HCT116 (cell line): ENCODE data around the gene DMGDH. TPM values are rescaled to one million over a fixed set of nuclear protein-coding genes. Genes with fewer than 3 reads are reported as not detected.

Experiments
- ATAC-seq: fragments of 200-7000 bp; cut with Tn5 transposase; 2 replicates; pipeline ENCODE4 v1.9.1; 2020; ENCODE audit warnings: mild to moderate bottlenecking, moderate library complexity
- BruUV-seq: library from RNA; stranded (reverse); fragments of 400-500 nt; replicated peaks from 2 replicates; lab custom pipeline; 2021; lab: Mats Ljungman, UMichigan
- CTCF ChIA-PET: fragments of 300-600 bp; sonication (Branson Sonifier 250); formaldehyde crosslinking; loops from one replicate; lab custom pipeline; 2021; ENCODE audit warnings: antibody characterized with exemption; lab: Charles Lee
- POLR2A ChIA-PET: fragments of 300-600, 350-600 bp; sonication (Branson Sonifier 250); formaldehyde crosslinking; loops from one replicate; lab custom pipeline; 2021; ENCODE audit warnings: antibody characterized with exemption; lab: Charles Lee
- RAD21 ChIA-PET, 2 experiments: fragments of 300-600 bp; sonication (Branson Sonifier 250); formaldehyde crosslinking; loops; one replicate each; lab custom pipeline; 2023; ENCODE audit warnings: low total read pairs in 2 of 2; ENCODE audit not compliant: uncharacterized antibody in 2 of 2, unreplicated experiment in 2 of 2, low non-redundant PET in 1 of 2; lab: Charles Lee
- DNase-seq: peaks from one replicate; pipeline ENCODE4 v3.0.0-alpha.2; 2010; ENCODE audit warnings: low read depth, low spot score
- H2AFZ ChIP-seq: fragments of 200-600 bp; shearing (Covaris generic), sonication (generic); 2 replicates; pipeline ENCODE4 v1.6.1; 2017; ENCODE audit warnings: low read depth, mixed run types, mixed read lengths, antibody characterized with exemption, low read length; ENCODE audit not compliant: poor library complexity, severe bottlenecking
- H3K27ac ChIP-seq: 2 replicates; pipeline ENCODE4 v1.5.1; 2012; ENCODE audit warnings: low read depth, low read length
- H3K27me3 ChIP-seq: fragments of 200-600 bp; sonication (generic); 2 replicates; pipeline ENCODE4 v1.6.1; 2016; ENCODE audit warnings: mixed run types, low read length, mixed read lengths; ENCODE audit not compliant: insufficient read depth
- H3K36me3 ChIP-seq, 2 experiments: fragments of 200-500 bp in 1 of 2; fragments of 200-600 bp in 1 of 2; sonication (Bioruptor generic) in 1 of 2; sonication (generic) in 1 of 2; 2 replicates each; pipeline versions ENCODE4 v1.5.1 to v1.6.1; 2014 to 2016; ENCODE audit warnings: low read length in 2 of 2, inconsistent platforms in 1 of 2, mixed read lengths in 1 of 2, mixed run types in 1 of 2; ENCODE audit not compliant: insufficient read depth in 2 of 2, control insufficient read depth in 1 of 2
- H3K4me1 ChIP-seq, 2 experiments: fragments of 200-600 bp in 1 of 2; sonication (generic) in 1 of 2; 2 replicates each; pipeline versions ENCODE4 v1.5.1 to v1.6.1; 2012 to 2017; ENCODE audit warnings: low read length in 2 of 2, inconsistent platforms in 1 of 2, mild to moderate bottlenecking in 1 of 2, mixed read lengths in 1 of 2, mixed run types in 1 of 2, moderate library complexity in 1 of 2; ENCODE audit not compliant: insufficient read depth in 2 of 2, control insufficient read depth in 1 of 2
- H3K4me2 ChIP-seq: fragments of 200-600 bp; sonication (generic); 2 replicates; pipeline ENCODE4 v1.6.1; 2017; ENCODE audit warnings: mixed run types, low read length, mixed read lengths
- H3K4me3 ChIP-seq, 2 experiments: fragments of 200-600 bp in 1 of 2; sonication (generic) in 1 of 2; replicated peaks in 1 of 2; 2 replicates each; pipeline ENCODE4 v1.5.1; 2011 to 2016; ENCODE audit warnings: low read length in 2 of 2, control low read depth in 1 of 2, low read depth in 1 of 2, mild to moderate bottlenecking in 1 of 2, mixed read lengths in 1 of 2, mixed run types in 1 of 2
- H3K79me2 ChIP-seq: fragments of 200-600 bp; sonication (generic); 2 replicates; pipeline ENCODE4 v1.6.1; 2017; ENCODE audit warnings: mild to moderate bottlenecking, mixed run types, low read length, moderate library complexity, mixed read lengths; ENCODE audit not compliant: insufficient read depth
- H3K9ac ChIP-seq: fragments of 200-600 bp; sonication (generic); 2 replicates; pipeline ENCODE4 v1.6.1; 2016; ENCODE audit warnings: low read length, mixed read lengths
- H3K9me2 ChIP-seq: fragments of 200-600 bp; sonication (generic), shearing (Covaris generic); 2 replicates; pipeline ENCODE4 v1.6.1; 2017; ENCODE audit warnings: mixed run types, mild to moderate bottlenecking, moderate library complexity; ENCODE audit not compliant: insufficient read depth
- H3K9me3 ChIP-seq, 2 experiments: fragments of 200-500 bp in 1 of 2; fragments of 200-600 bp in 1 of 2; sonication (Bioruptor generic) in 1 of 2; sonication (generic) in 1 of 2; 2 replicates each; pipeline ENCODE4 v1.6.1; 2014 to 2017; ENCODE audit warnings: low read length in 2 of 2, mixed read lengths in 2 of 2, inconsistent platforms in 1 of 2, low read depth in 1 of 2, mild to moderate bottlenecking in 1 of 2, mixed run types in 1 of 2, moderate library complexity in 1 of 2; ENCODE audit not compliant: control insufficient read depth in 1 of 2, insufficient read depth in 1 of 2
- H4K20me1 ChIP-seq: fragments of 200-600 bp; sonication (generic), shearing (Covaris generic); 2 replicates; pipeline ENCODE4 v1.6.1; 2017; ENCODE audit warnings: mixed run types, mild to moderate bottlenecking, moderate library complexity; ENCODE audit not compliant: insufficient read depth
- CBX3 ChIP-seq: IDR thresholded peaks from 2 replicates; pipeline ENCODE4 v1.6.1; 2012; ENCODE audit warnings: low read depth
- CEBPB ChIP-seq: IDR thresholded peaks from 2 replicates; pipeline ENCODE4 v1.6.1; 2012; ENCODE audit warnings: low read depth
- ELF1 ChIP-seq: IDR thresholded peaks from 2 replicates; pipeline ENCODE4 v1.6.1; 2012; ENCODE audit warnings: low read depth, borderline replicate concordance
- EZH2 ChIP-seq: fragments of 200-600 bp; sonication (generic); IDR thresholded peaks from 2 replicates; pipeline ENCODE4 v1.6.1; 2017; ENCODE audit warnings: antibody characterized with exemption, mixed run types
- JUND ChIP-seq: IDR thresholded peaks from 2 replicates; pipeline ENCODE4 v1.6.1; 2012
- MAX ChIP-seq: IDR thresholded peaks from 2 replicates; pipeline ENCODE4 v1.6.1; 2012
- POLR2A ChIP-seq: IDR thresholded peaks from 2 replicates; pipeline ENCODE4 v1.7.0; 2011; ENCODE audit warnings: borderline replicate concordance; ENCODE audit not compliant: insufficient read depth, insufficient read length; ENCODE audit errors: extremely low read depth
- POLR2AphosphoS5 ChIP-seq: IDR thresholded peaks from 2 replicates; pipeline ENCODE4 v1.6.1; 2011; ENCODE audit warnings: mild to moderate bottlenecking, low read depth, low read length, moderate library complexity
- RAD21 ChIP-seq: IDR thresholded peaks from 2 replicates; pipeline ENCODE4 v1.6.1; 2012; ENCODE audit warnings: low read depth, mild to moderate bottlenecking
- REST ChIP-seq: IDR thresholded peaks from 2 replicates; pipeline ENCODE4 v1.6.1; 2012; ENCODE audit warnings: low read depth
- SIN3A ChIP-seq: IDR thresholded peaks from 2 replicates; pipeline ENCODE4 v1.6.1; 2012; ENCODE audit warnings: low read depth
- SRF ChIP-seq: IDR thresholded peaks from 2 replicates; pipeline ENCODE4 v1.6.1; 2012; ENCODE audit warnings: low read depth
- TCF7L2 ChIP-seq: IDR thresholded peaks from 2 replicates; pipeline ENCODE4 v1.7.0; 2011; ENCODE audit warnings: borderline replicate concordance, inconsistent platforms; ENCODE audit not compliant: insufficient read depth, insufficient read length; ENCODE audit errors: extremely low read depth
- ZBTB33 ChIP-seq: IDR thresholded peaks from 2 replicates; pipeline ENCODE4 v1.6.1; 2011; ENCODE audit warnings: mild to moderate bottlenecking, low read length, moderate library complexity; ENCODE audit not compliant: insufficient replicate concordance; ENCODE audit errors: extremely low read depth
- ZFX ChIP-seq: fragments of 450-650 bp; IDR thresholded peaks from 2 replicates; pipeline ENCODE4 v1.6.1; 2017
- intact Hi-C: fragments of 100-400 bp; cut with micrococcal nuclease; formaldehyde crosslinking; loops from 2 replicates; pipeline ENCODE4 v1.10.0; 2022
- total RNA-seq: library from RNA; stranded (reverse); gene quantifications from one replicate; pipeline ENCODE4 v1.2.1, GENCODE V29; 2021; ENCODE audit not compliant: unreplicated experiment

DMGDH gene
- total RNA-seq, 1 experiment from 2014 or later = 2.3 TPM

GRCh38 chr5:78974601-78975000 lies 94.9 kb downstream of the DMGDH start (continued):
- TF ChIP-seq REST (no peak), SRF (no peak), POLR2A (no peak), CBX3 (no peak), ZBTB33 (no peak), TCF7L2 (no peak), MAX (no peak)

- no peaks in the 10 kb centered on the region for H3K9me3 ChIP-seq
- DNase-seq (no peak), ATAC-seq (no peak)
- no peak overlapping the region for H2AFZ ChIP-seq
- H3K27me3 ChIP-seq = no peaks in the 10 kb centered on the region
- CTCF ChIA-PET = no interaction called here
- no peaks in the 10 kb centered on the region for H3K9me2 ChIP-seq
- no peaks in the 10 kb centered on the region for H3K36me3 ChIP-seq
- H3K4me2 ChIP-seq = no peak overlapping the region
- H3K4me3 ChIP-seq = no peak overlapping the region
- RAD21 ChIA-PET = no interaction called here
- H3K27ac ChIP-seq = no peak overlapping the region
- POLR2A ChIA-PET = interaction anchor here (2.5 kb wide), 1 partner anchor 10 kb away, joined by 9 read pairs; no protein-coding TSS in a partner anchor
- no TSS peak for BruUV-seq
- no peak overlapping the region for H3K9ac ChIP-seq
- no peaks in the 10 kb centered on the region for H3K79me2 ChIP-seq
- intact Hi-C loops = no loop called here
- no peaks in the 10 kb centered on the region for H4K20me1 ChIP-seq
- no peaks in the 10 kb centered on the region for H3K4me1 ChIP-seq
- TF ChIP-seq CEBPB (no peak), ZFX (no peak), SRF (no peak), POLR2AphosphoS5 (no peak), SIN3A (no peak), EZH2 (no peak), MAX (no peak), ELF1 (no peak), JUND (no peak), ZBTB33 (no peak), POLR2A (no peak), RAD21 (no peak)
These were observed 95.5 kb downstream of the DMGDH start for GRCh38 chr5:78974011-78974410.
